ENCODE results near the gene CDK8.

The CDK8 gene

DNA sequence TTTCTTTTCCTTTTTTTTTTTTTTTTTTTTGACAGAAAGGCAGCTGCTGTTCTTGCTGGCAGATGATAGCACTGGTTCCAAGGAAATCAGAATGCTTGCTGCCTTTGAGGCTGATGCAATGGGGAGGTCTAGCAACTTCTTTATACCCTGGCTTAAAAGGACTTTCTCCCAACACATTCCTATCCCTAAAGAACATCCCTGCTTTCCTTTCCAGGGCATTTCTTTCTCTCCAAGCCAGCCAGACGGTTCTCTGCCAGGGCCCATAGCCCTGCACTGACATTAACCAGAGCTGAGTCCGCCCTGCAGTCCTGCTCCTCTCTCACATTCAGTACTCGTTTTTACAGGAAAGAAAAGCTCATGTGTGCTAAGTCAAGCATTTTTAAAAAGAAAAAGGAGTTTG is 169.7 kb downstream of the CDK8 start:
- no peak for TF ChIP-seq Cebpa-rat (IDR thresholded peaks at IDR 0.05)
- H3K27ac ChIP-seq, result no peak overlapping the region
- H3K4me3 ChIP-seq, result no peak overlapping the region
- no peaks in the 10 kb centered on the region for H3K36me3 ChIP-seq
- H3K4me2 ChIP-seq, result no peak overlapping the region
- no peaks in the 10 kb centered on the region for H3K9me3 ChIP-seq
- no peaks in the 10 kb centered on the region for H3K27me3 ChIP-seq
- no peaks in the 10 kb centered on the region for H4K20me1 ChIP-seq
- H3K9ac ChIP-seq, result no peak overlapping the region
- no peaks in the 10 kb centered on the region for H3K4me1 ChIP-seq

DNA sequence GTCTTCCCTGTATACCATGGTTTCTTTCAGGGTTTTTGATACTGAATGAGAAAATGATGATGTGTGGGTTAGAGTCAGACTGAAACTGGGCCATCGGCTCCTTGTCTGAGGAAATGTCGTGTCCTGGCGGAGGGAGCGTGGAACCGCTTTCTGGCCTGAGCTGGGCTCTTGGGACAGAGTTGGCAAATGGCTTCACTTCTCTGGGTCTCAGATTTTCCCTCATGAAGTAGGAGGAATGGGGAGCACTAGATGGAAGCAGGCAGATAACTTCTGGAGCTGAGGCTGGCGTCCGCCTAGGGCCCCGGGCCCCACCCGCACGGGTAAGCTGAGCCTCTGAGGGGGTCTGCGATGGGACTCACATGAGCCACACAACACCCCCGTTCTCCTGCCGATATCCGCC is 170.3 kb downstream of the CDK8 start:
- Histone ChIP-seq H3K27ac (no peak overlapping the region), H3K36me3 (no peaks in the 10 kb centered on the region), H3K4me3 (no peak overlapping the region), H3K9me3 (no peaks in the 10 kb centered on the region), H3K4me1 (no peaks in the 10 kb centered on the region), H3K9ac (no peak overlapping the region), H3K27me3 (no peaks in the 10 kb centered on the region), H4K20me1 (no peaks in the 10 kb centered on the region), H3K4me2 (no peak overlapping the region)
- TF ChIP-seq Cebpa-rat (IDR thresholded peaks at IDR 0.05), result no peak

DNA sequence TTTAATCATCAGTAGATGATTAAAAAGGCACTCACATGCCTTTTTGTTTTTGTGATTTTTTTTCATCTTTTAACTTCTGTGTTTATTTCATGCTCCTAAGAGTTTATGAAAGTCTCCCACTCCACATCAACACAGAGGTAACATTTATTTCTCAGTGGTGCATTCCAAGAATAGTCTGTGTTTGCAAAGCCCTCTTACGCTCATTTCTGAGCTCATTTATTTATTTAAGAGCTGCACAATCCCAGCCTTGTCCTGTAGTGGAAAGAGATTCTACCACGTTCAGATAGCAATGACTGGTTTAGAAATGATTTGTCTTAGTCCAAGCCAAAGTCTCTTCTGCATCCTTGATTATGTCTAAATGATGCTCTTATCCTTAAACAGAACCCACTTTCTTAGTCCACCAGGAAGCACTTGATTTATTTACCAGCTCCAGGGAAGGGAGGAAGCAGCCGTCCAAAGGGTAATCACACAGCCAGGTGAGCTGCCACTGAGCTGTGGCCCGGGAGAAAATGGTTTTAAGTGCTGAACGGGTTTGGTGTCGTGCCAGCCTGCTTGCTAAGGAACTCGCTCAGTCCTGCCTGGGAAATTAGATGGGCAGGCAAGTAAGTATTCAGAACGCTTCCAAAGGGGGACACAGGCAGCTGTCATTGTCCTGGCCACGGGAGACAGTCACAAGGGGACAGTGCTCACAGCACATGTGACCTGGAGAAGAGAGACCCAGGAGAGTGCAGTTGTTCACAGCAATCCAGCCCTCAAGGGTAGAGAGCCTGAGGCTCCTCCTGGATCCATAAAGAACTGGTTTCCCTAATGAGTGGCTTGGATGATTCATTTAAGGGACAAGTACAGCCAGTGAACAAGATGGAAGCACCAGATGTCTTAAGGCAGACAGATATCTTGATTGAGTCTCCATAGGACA is 171.8 kb downstream of the CDK8 start:
- H3K4me1 ChIP-seq, result no peaks in the 10 kb centered on the region
- H4K20me1 ChIP-seq, result no peaks in the 10 kb centered on the region
- H3K9me3 ChIP-seq, result no peaks in the 10 kb centered on the region
- no peak overlapping the region for H3K9ac ChIP-seq
- no peaks in the 10 kb centered on the region for H3K36me3 ChIP-seq
- no peak overlapping the region for H3K27ac ChIP-seq
- no peak overlapping the region for H3K4me3 ChIP-seq
- H3K27me3 ChIP-seq, result no peaks in the 10 kb centered on the region
- no peak overlapping the region for H3K4me2 ChIP-seq
- TF ChIP-seq Cebpa-rat (IDR thresholded peaks at IDR 0.05), result no peak

DNA sequence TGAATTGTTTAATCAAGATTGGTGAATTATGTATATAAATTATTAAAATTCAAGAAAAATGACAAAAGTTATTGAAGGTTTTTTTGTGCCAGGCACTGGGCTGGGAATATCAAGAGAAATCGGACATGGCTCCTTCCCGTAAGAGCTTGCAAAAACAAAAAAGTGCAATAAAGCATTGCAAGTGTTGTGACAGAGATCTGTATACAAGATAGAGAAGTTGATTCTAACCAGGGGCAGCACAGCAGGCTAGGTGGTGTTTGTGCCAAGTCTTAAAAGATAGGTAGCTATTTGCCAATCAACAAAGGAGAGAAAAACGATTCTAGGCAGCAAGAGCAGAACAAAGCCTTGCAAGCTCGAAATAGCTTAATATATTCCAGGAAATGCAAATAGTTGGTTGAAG is 179.8 kb downstream of the CDK8 start:
- Histone ChIP-seq H3K27ac (no peak overlapping the region), H3K4me1 (peaks cover 8% of the 10 kb centered on the region; the same call in 1 of the 2 replicates), H3K4me2 (no peak overlapping the region), H3K36me3 (no peaks in the 10 kb centered on the region), H4K20me1 (no peaks in the 10 kb centered on the region), H3K9me3 (peaks cover 37% of the 10 kb centered on the region), H3K27me3 (no peaks in the 10 kb centered on the region), H3K9ac (no peak overlapping the region), H3K4me3 (no peak overlapping the region)
- TF ChIP-seq Cebpa-rat (IDR thresholded peaks at IDR 0.05), result no peak

DNA sequence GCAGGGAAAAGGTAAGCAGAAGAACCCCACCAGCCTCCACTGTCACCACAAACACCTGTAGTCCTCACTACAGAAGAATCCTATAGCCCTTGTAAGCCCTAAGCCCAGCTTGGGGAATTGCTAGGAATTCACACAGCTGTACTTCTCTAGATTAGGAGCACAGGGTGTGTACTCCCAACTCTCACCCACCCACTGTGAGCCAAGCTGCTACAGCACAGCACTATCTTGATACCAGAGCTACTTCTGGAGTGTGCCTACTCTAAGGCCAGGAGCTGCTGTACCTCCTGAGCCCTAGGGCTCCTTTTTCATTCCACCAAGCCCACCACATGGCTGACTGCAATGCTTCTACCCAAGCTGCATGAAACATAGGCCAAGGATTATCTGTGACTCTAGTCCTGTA is 181.2 kb downstream of the CDK8 start:
- Histone ChIP-seq H3K9me3 (peaks cover 40% of the 10 kb centered on the region), H3K36me3 (no peaks in the 10 kb centered on the region), H3K27ac (no peak overlapping the region), H3K4me3 (no peak overlapping the region), H3K9ac (no peak overlapping the region), H3K27me3 (no peaks in the 10 kb centered on the region), H3K4me1 (peaks cover 8% of the 10 kb centered on the region; the same call in 1 of the 2 replicates), H3K4me2 (no peak overlapping the region), H4K20me1 (no peaks in the 10 kb centered on the region)
- TF ChIP-seq Cebpa-rat (IDR thresholded peaks at IDR 0.05), result no peak

DNA sequence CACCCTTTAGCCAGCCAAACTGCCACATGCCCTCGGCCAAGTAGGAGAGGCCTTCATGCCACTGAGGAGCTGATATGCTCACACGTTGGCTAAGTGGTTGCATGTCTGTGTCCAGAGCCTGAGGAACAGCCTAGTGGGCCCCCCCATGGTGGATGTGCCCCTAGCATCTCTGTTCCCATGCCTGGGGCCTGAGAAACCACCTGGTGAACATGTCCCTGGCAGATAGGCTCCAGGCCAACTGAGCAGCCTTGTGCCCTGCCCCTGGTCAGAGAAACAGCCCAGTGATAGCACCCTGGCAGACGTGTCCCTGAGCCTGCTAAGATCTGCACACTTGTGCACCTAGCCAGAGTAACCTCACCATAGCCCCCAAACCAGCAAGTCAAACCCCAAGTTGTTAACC is 181.7 kb downstream of the CDK8 start:
- H3K4me3 ChIP-seq, result no peak overlapping the region
- no peak overlapping the region for H3K9ac ChIP-seq
- TF ChIP-seq Cebpa-rat (IDR thresholded peaks at IDR 0.05), result no peak
- no peaks in the 10 kb centered on the region for H4K20me1 ChIP-seq
- no peak overlapping the region for H3K27ac ChIP-seq
- no peak overlapping the region for H3K4me2 ChIP-seq
- H3K9me3 ChIP-seq, result peaks cover 40% of the 10 kb centered on the region
- H3K27me3 ChIP-seq, result no peaks in the 10 kb centered on the region
- peaks cover 8% of the 10 kb centered on the region; the same call in 1 of the 2 replicates for H3K4me1 ChIP-seq
- no peaks in the 10 kb centered on the region for H3K36me3 ChIP-seq

DNA sequence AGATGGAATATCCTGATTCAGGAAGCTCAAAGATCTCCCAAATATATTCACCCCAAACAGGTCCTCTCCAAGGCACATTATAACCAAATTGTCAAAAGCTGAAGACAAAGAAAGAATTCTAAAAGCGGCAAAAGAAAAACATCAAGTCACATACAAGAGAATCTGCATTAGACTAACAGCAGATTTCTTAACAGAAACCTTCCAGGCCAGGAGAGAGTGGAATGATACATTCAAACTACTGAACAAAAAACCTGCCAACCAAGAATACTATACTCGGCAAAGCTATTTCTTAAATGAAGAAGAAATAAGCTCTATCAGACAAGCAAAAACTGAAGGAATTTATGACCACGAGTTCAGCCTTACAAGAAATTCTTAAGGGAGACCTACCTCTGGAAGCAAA is 183.0 kb downstream of the CDK8 start:
- Histone ChIP-seq H3K27me3 (no peaks in the 10 kb centered on the region), H3K4me3 (no peak overlapping the region), H4K20me1 (no peaks in the 10 kb centered on the region), H3K4me2 (no peak overlapping the region), H3K9me3 (peaks cover 40% of the 10 kb centered on the region), H3K4me1 (no peaks in the 10 kb centered on the region), H3K36me3 (no peaks in the 10 kb centered on the region), H3K27ac (no peak overlapping the region), H3K9ac (no peak overlapping the region)
- no peak for TF ChIP-seq Cebpa-rat (IDR thresholded peaks at IDR 0.05)

DNA sequence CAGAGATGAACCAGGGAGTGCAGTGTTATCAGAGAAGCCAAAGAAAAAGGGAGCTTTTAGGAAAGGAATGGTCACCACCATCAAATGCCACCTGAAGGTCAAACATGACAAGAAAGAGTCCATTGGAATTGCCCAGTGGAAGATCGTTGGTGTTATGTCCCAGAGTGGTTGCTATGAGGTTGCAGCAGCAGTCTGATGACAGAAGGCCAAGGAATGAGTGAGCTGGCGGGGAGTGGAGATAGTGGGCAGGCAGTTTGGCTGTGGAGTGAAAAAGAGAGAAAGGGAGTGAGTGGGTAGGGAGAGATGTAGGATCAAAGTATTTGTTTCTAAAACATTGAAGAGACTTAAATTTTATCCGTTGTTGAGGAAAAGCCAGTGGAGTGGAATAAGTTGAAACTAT is 186.2 kb downstream of the CDK8 start:
- H3K4me1 ChIP-seq, result no peaks in the 10 kb centered on the region

DNA sequence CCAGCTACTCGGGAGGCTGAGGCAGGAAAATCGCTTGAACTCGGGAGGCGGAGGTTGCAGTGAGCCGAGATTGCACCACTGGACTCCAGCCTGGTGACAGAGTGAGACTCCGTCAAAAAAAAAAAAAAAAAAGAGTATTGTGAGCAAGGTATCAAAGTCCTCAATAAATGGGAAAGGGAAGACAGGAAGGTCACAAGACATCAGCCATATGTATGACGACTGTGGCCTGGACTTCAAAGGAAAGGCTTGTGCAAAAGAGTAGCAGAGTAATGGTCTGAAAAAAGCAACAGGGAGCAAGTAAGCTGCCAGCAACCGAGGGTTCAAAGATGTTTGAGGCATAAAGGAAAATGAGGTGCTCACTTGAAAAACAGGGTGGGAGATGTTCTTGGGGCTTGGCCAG is 187.5 kb downstream of the CDK8 start:
- Histone ChIP-seq H3K4me2 (no peak overlapping the region), H3K9me3 (peaks cover 23% of the 10 kb centered on the region), H3K4me3 (no peak overlapping the region), H4K20me1 (no peaks in the 10 kb centered on the region), H3K27me3 (no peaks in the 10 kb centered on the region), H3K9ac (no peak overlapping the region), H3K27ac (no peak overlapping the region), H3K36me3 (no peaks in the 10 kb centered on the region), H3K4me1 (no peaks in the 10 kb centered on the region)
- no peak for TF ChIP-seq Cebpa-rat (IDR thresholded peaks at IDR 0.05)

More for the DNA sequence above, 186.2 kb downstream of the CDK8 start:
- H3K4me2 ChIP-seq, result no peak overlapping the region
- no peaks in the 10 kb centered on the region for H3K36me3 ChIP-seq
- peaks cover 37% of the 10 kb centered on the region for H3K9me3 ChIP-seq
- no peaks in the 10 kb centered on the region for H3K27me3 ChIP-seq
- H3K27ac ChIP-seq, result no peak overlapping the region
- no peak overlapping the region for H3K4me3 ChIP-seq
- H3K9ac ChIP-seq, result no peak overlapping the region
- TF ChIP-seq Cebpa-rat (IDR thresholded peaks at IDR 0.05), result no peak
- no peaks in the 10 kb centered on the region for H4K20me1 ChIP-seq

DNA sequence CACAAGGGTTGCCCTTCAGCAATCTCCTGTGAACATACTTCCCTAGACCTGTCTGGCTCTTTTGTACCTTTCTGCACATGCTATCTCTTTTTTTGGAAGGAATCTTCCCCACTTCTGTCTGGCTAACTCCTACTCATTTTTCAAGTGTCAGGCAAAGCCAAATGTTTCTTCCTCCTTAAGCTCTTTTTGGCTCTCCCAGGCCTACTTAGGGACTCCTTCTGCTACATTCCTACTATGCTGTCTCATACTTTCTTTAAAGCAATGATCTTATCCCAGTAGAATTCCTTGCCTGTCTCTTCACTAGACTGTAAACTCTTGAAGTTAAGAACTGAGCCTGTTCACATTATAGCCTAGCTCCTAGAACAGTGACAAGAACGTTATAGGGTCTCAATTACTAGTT is 188.6 kb downstream of the CDK8 start:
- Histone ChIP-seq H3K4me1 (no peaks in the 10 kb centered on the region), H3K9ac (no peak overlapping the region), H3K9me3 (peaks cover 13% of the 10 kb centered on the region), H3K27ac (no peak overlapping the region), H3K27me3 (no peaks in the 10 kb centered on the region), H3K4me2 (no peak overlapping the region), H3K36me3 (no peaks in the 10 kb centered on the region), H3K4me3 (no peak overlapping the region), H4K20me1 (no peaks in the 10 kb centered on the region)
- no peak for TF ChIP-seq Cebpa-rat (IDR thresholded peaks at IDR 0.05)

Data from BLaER1 (cell line).